Measurements from ENCODE around the gene MRPL57.
"Not testable (repeated sequence)": the region's sequence is repeated elsewhere in the genome, so short reads cannot be mapped to it uniquely, and the experiment has no call there.

Gene MRPL57

GRCh38 chr13:21176215-21176981 is at the start of gene MRPL57, which contains the start of gene SKA3:
Gene MRPL57, plus strand, starts transcription at chr13:21176658. Its CDS starts 259 bp downstream, at chr13:21176917.
Gene SKA3, minus strand, starts transcription at chr13:21176552. Its CDS starts 75 bp downstream, at chr13:21176477.
- H3K36me3 ChIP-seq = peaks cover 21% of the 10 kb centered on the region
- peak within 1 kb of the TSS; percentile 78 for H3K4me3 ChIP-seq
- H3K27me3 ChIP-seq = no peaks in the 10 kb centered on the region
- peak within 1 kb of the TSS; percentile 89 for H3K9ac ChIP-seq
- peaks cover 32% of the 10 kb centered on the region for H3K4me1 ChIP-seq
- no peaks in the 10 kb centered on the region; the same call in 1 of the 2 replicates for H4K20me1 ChIP-seq
- TF ChIP-seq Cebpa-rat (IDR thresholded peaks at IDR 0.05) = no peak
- peak within 1 kb of the TSS; percentile 93 for H3K27ac ChIP-seq
- peak within 1 kb of the TSS; percentile 83 for H3K4me2 ChIP-seq
- H3K9me3 ChIP-seq = no peaks in the 10 kb centered on the region

GRCh38 chr13:21130116-21130515 is 46.3 kb upstream of the MRPL57 start:
- no peak overlapping the region for H3K4me3 ChIP-seq
- H3K27me3 ChIP-seq = no peaks in the 10 kb centered on the region
- no peak overlapping the region for H3K27ac ChIP-seq
- no peak overlapping the region for H3K9ac ChIP-seq
- H3K9me3 ChIP-seq = 0 out of 2 replicates have a peak, but pooled peaks cover 7% of the 10 kb centered on the region
- H3K4me1 ChIP-seq = peaks cover 6% of the 10 kb centered on the region; the same call in 1 of the 2 replicates
- H3K4me2 ChIP-seq = no peak overlapping the region
- H4K20me1 ChIP-seq = no peaks in the 10 kb centered on the region
- no peaks in the 10 kb centered on the region for H3K36me3 ChIP-seq
- TF ChIP-seq Cebpa-rat (IDR thresholded peaks at IDR 0.05) = no peak

GRCh38 chr13:21133077-21133476 is 43.4 kb upstream of the MRPL57 start:
- 0 out of 2 replicates have a peak, but pooled peaks cover 11% of the 10 kb centered on the region for H3K9me3 ChIP-seq

GRCh38 chr13:21134475-21134874 is 42.0 kb upstream of the MRPL57 start:
- Histone ChIP-seq H3K4me3 (no peak overlapping the region), H3K9ac (no peak overlapping the region), H4K20me1 (no peaks in the 10 kb centered on the region), H3K36me3 (no peaks in the 10 kb centered on the region), H3K27ac (no peak overlapping the region), H3K4me1 (peaks cover 4% of the 10 kb centered on the region), H3K4me2 (no peak overlapping the region), H3K27me3 (no peaks in the 10 kb centered on the region), H3K9me3 (0 out of 2 replicates have a peak, but pooled peaks cover 11% of the 10 kb centered on the region)
- no peak for TF ChIP-seq Cebpa-rat (IDR thresholded peaks at IDR 0.05)

More at GRCh38 chr13:21133077-21133476, 43.4 kb upstream of the MRPL57 start:
- TF ChIP-seq Cebpa-rat (IDR thresholded peaks at IDR 0.05) = no peak
- Histone ChIP-seq H3K27me3 (no peaks in the 10 kb centered on the region), H3K9ac (no peak overlapping the region), H3K4me1 (peaks cover under 1% of the 10 kb centered on the region; the same call in 1 of the 2 replicates), H3K36me3 (no peaks in the 10 kb centered on the region), H4K20me1 (no peaks in the 10 kb centered on the region), H3K4me3 (no peak overlapping the region), H3K27ac (no peak overlapping the region), H3K4me2 (no peak overlapping the region)

- H3K9ac ChIP-seq, H3K4me3 ChIP-seq, H3K36me3 ChIP-seq, H3K27me3 ChIP-seq, H4K20me1 ChIP-seq, H3K9me3 ChIP-seq, H3K4me2 ChIP-seq, H3K27ac ChIP-seq, H3K4me1 ChIP-seq: not testable (repeated sequence)
Measured at GRCh38 chr13:21135833-21136232, 40.6 kb upstream of the MRPL57 start.

- Histone ChIP-seq H3K27me3 (no peaks in the 10 kb centered on the region), H3K36me3 (peaks cover 12% of the 10 kb centered on the region), H3K9me3 (0 out of 2 replicates have a peak, but pooled peaks cover 4% of the 10 kb centered on the region), H4K20me1 (peaks cover 23% of the 10 kb centered on the region), H3K4me1 (peaks cover 22% of the 10 kb centered on the region), H3K9ac (no peak overlapping the region), H3K4me3 (no peak overlapping the region), H3K4me2 (no peak overlapping the region), H3K27ac (no peak overlapping the region)
- no peak for TF ChIP-seq Cebpa-rat (IDR thresholded peaks at IDR 0.05)
Measured at GRCh38 chr13:21137696-21138095, 38.8 kb upstream of the MRPL57 start.

- H3K27ac ChIP-seq = no peak overlapping the region
- no peak overlapping the region for H3K9ac ChIP-seq
- no peak overlapping the region for H3K4me3 ChIP-seq
- H4K20me1 ChIP-seq = peaks cover 31% of the 10 kb centered on the region
- H3K4me1 ChIP-seq = peaks cover 30% of the 10 kb centered on the region
- H3K27me3 ChIP-seq = no peaks in the 10 kb centered on the region
- no peak for TF ChIP-seq Cebpa-rat (IDR thresholded peaks at IDR 0.05)
- H3K36me3 ChIP-seq = peaks cover 21% of the 10 kb centered on the region
- 0 out of 2 replicates have a peak, but pooled peaks cover 4% of the 10 kb centered on the region for H3K9me3 ChIP-seq
- H3K4me2 ChIP-seq = no peak overlapping the region
Measured at GRCh38 chr13:21138561-21138960, 37.9 kb upstream of the MRPL57 start.

- no peaks in the 10 kb centered on the region for H3K27me3 ChIP-seq
- peak overlapping the region; percentile 95; the same call in 1 of the 2 replicates for H3K9ac ChIP-seq
- peak overlapping the region; percentile 89 for H3K4me3 ChIP-seq
- peak overlapping the region; percentile 80 for H3K4me2 ChIP-seq
- TF ChIP-seq Cebpa-rat (IDR thresholded peaks at IDR 0.05) = no peak
- H3K36me3 ChIP-seq = peaks cover 29% of the 10 kb centered on the region
- 0 out of 2 replicates have a peak, but pooled peaks cover 4% of the 10 kb centered on the region for H3K9me3 ChIP-seq
- H3K27ac ChIP-seq = peak overlapping the region; percentile 95; the same call in 1 of the 2 replicates
- peaks cover 39% of the 10 kb centered on the region for H4K20me1 ChIP-seq
- H3K4me1 ChIP-seq = peaks cover 36% of the 10 kb centered on the region
Measured at GRCh38 chr13:21139374-21139773, 37.1 kb upstream of the MRPL57 start.

- H3K4me3 ChIP-seq = peak overlapping the region; percentile 16
- peaks cover 63% of the 10 kb centered on the region for H3K36me3 ChIP-seq
- peak overlapping the region; percentile 45; the same call in 1 of the 2 replicates for H3K9ac ChIP-seq
- H4K20me1 ChIP-seq = peaks cover 73% of the 10 kb centered on the region
- no peak for TF ChIP-seq Cebpa-rat (IDR thresholded peaks at IDR 0.05)
- H3K9me3 ChIP-seq = no peaks in the 10 kb centered on the region
- peaks cover 36% of the 10 kb centered on the region for H3K4me1 ChIP-seq
- no peaks in the 10 kb centered on the region for H3K27me3 ChIP-seq
- peak overlapping the region; percentile 91 for H3K4me2 ChIP-seq
- no peak overlapping the region for H3K27ac ChIP-seq
Measured at GRCh38 chr13:21142766-21143165, 33.7 kb upstream of the MRPL57 start.

GRCh38 chr13:21147827-21148226 is 28.6 kb upstream of the MRPL57 start:
- no peak overlapping the region for H3K9ac ChIP-seq
- H4K20me1 ChIP-seq = peaks cover 62% of the 10 kb centered on the region
- no peak for TF ChIP-seq Cebpa-rat (IDR thresholded peaks at IDR 0.05)
- H3K4me2 ChIP-seq = no peak overlapping the region
- H3K27ac ChIP-seq = no peak overlapping the region
- no peaks in the 10 kb centered on the region for H3K27me3 ChIP-seq
- H3K36me3 ChIP-seq = peaks cover 70% of the 10 kb centered on the region
- peaks cover 28% of the 10 kb centered on the region for H3K4me1 ChIP-seq
- H3K4me3 ChIP-seq = no peak overlapping the region
- no peaks in the 10 kb centered on the region for H3K9me3 ChIP-seq
